Fibroblast of mammary gland (primary cell): ENCODE results near the gene CADPS2.

ENCODE experiments used
- DNase-seq: peaks from one replicate; pipeline ENCODE4 v3.0.0-alpha.2; 2010; ENCODE audit warnings: low read depth
- H3K4me3 ChIP-seq: 2 replicates; pipeline ENCODE4 v1.5.1; 2011; ENCODE audit warnings: low read depth, mild to moderate bottlenecking, low read length, moderate library complexity; ENCODE audit not compliant: control insufficient read depth
- TF ChIP-seq, protein P1 (sequence below): conservative IDR thresholded peaks from 2 replicates; pipeline ENCODE4 v1.5.1; 2011; ENCODE audit warnings: low read depth, low read length, inconsistent platforms; ENCODE audit not compliant: control insufficient read depth, insufficient read depth

CADPS2 gene

DNA sequence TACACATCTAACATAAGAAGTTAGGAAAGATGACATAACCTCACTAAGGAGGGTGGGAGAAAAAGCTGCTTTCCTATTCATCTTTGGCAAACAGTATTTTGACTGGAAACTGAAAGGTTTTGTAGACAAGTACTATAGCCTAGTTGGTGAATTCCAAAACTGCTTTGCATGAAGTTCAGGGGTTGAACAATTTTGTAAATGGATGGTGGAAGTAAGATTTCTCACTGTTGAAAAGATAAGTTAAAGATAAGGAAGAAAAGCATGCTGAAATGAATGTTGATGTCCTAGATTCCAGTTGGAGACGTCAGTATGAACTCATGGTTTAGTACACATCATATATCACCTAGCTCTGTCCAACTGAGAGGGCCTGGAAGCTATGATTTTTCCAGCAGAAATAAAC, 422.6 kb downstream of the CADPS2 start:
- no peak overlapping the region for H3K4me3 ChIP-seq
- TF ChIP-seq, protein P1, sequence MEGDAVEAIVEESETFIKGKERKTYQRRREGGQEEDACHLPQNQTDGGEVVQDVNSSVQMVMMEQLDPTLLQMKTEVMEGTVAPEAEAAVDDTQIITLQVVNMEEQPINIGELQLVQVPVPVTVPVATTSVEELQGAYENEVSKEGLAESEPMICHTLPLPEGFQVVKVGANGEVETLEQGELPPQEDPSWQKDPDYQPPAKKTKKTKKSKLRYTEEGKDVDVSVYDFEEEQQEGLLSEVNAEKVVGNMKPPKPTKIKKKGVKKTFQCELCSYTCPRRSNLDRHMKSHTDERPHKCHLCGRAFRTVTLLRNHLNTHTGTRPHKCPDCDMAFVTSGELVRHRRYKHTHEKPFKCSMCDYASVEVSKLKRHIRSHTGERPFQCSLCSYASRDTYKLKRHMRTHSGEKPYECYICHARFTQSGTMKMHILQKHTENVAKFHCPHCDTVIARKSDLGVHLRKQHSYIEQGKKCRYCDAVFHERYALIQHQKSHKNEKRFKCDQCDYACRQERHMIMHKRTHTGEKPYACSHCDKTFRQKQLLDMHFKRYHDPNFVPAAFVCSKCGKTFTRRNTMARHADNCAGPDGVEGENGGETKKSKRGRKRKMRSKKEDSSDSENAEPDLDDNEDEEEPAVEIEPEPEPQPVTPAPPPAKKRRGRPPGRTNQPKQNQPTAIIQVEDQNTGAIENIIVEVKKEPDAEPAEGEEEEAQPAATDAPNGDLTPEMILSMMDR = no peak
- no peak for DNase-seq

DNA sequence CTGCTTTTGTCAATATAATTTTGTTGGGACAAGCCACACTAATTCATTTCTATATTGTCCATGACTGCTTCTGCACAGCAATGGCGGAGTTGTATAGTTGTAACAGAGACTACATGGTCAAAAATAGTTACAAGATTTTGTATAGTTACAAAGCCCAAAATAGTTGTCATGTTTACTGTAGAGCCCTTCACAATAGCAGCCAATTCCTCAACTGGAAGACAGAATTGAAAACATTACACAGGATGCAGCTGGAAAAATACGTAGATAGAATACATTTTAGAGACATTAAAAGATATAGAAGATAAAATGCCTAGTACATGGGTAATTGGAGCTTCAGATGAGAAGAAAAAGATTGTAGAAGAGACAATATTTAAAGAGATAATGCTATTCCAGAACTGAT, 425.3 kb downstream of the CADPS2 start:
- H3K4me3 ChIP-seq = no peak overlapping the region
- DNase-seq = no peak
- TF ChIP-seq, protein P1 = no peak

DNA sequence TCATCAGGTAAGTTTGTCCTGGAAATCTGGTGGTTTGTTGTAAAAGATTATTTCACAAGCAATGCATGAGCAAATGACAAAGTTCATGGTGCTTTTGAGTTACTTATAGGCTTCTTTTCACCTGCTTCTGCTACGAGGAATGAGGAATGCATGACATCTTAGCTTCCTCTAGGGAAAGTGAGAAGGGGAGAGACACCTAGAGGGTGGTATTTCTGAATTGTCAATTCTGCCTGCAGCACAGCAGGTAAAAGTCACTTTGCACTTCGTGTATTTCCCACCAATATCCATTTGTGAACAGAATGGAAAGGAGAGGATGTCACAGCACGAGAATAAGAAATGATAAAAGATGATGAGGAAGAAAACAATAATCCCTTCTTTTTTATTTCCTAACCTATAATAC, 428.3 kb downstream of the CADPS2 start:
- no peak overlapping the region for H3K4me3 ChIP-seq
- TF ChIP-seq, protein P1 = no peak
- no peak for DNase-seq

DNA sequence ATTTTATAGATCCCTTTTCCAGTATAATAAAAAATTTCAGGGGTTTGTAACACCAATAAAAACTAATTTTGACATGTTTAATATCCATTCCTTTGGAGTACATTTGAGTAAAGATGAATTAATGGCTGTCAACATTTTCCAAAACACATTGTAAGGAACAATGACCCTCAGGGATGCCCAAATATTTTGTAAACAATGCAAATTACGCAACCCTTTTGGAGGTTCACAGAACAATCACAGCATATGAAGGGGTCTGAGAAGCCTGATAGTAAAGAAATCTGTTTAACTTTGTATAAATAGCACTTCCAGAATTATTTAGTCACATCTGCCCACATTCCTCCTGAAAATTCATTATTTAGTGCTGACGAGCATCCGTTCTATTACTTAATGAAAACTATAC, 428.9 kb downstream of the CADPS2 start:
- TF ChIP-seq, protein P1 = no peak
- H3K4me3 ChIP-seq = no peak overlapping the region
- DNase-seq = no peak

DNA sequence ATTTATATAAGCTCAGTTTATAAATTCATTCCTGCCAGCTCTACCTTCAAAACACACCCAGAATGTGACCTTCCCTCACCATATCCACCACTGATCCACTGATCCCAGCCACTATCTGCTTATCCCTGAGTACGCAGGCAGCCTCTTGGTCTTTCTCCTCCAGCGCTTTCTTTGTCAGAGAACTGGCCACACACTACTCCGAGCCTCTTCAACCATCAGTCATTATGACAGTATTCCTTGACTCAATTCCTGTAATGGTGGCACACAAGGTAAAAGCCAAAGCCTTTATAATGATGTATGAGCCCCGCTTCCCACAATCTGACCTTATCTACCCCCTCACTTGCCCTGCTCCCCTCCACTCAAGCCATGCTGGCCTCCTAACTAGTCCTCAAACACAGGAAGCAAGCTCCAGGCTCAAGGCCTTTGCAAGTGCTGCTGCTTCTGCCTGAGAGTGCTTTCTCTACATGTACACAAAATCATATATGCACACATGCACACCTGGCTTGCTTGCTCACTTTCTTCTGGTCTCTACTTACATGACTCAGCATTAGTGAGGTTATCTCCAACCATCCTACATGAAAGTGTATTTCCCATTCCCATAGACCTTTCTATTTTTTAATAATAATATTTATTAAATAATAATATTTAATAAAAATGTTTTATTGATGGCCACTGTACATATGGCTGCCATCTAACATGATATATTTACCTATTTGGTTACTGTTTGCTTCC, 431.3 kb downstream of the CADPS2 start:
- no peak overlapping the region for H3K4me3 ChIP-seq
- TF ChIP-seq, protein P1 = no peak
- no peak for DNase-seq

DNA sequence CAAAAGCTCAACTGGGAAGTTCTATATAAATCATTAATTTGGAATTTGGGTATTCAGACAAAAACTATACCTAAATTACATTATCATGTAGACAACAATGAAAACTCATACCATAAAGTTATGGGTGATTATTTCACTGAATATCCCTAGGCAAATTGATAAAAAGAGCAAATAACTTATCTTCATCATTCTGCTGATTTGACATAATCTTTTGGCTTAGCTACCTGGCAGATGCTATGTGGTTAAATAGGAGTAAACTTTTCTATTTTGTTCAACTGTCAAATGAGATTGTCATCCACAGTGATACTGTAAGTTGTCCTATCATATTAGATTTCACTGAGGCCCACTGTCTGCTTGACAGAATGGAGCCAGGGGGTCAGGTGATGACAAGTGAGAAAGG, 432.8 kb downstream of the CADPS2 start:
- H3K4me3 ChIP-seq = no peak overlapping the region
- TF ChIP-seq, protein P1 = no peak
- no peak for DNase-seq
